Measurements from ENCODE around the gene FBF1. TPM values are rescaled to one million over a fixed set of nuclear protein-coding genes. Genes with fewer than 3 reads are reported as not detected.
"Not testable (repeated sequence)": the region's sequence is repeated elsewhere in the genome, so short reads cannot be mapped to it uniquely, and the experiment has no call there.

Gene FBF1
- polyA plus RNA-seq, 1 donor (not counting 4 experiments of a cell fraction or from before 2014, with no cell fraction given): 4.3 TPM

- H4K20me1 ChIP-seq (ENCODE audit: control insufficient read depth, extremely low read depth, insufficient read depth, low read length): no peaks in the 10 kb centered on the region
- H3K27ac ChIP-seq (ENCODE audit: control insufficient read depth, insufficient read depth, low read length): peak overlapping the region; percentile 10
- H3K4me1 ChIP-seq (ENCODE audit: control insufficient read depth, extremely low read depth, insufficient read depth, low read length): peaks cover 13% of the 10 kb centered on the region
- peaks cover 3% of the 10 kb centered on the region for H3K79me2 ChIP-seq (ENCODE audit: control insufficient read depth, insufficient read depth, low read length)
- DNase-seq (ENCODE audit: low read depth, low spot score): no peak
- no peaks in the 10 kb centered on the region for H3K9me3 ChIP-seq (ENCODE audit: control insufficient read depth, low read depth, low read length)
- no peak overlapping the region for H3K9ac ChIP-seq (ENCODE audit: control insufficient read depth, extremely low read depth, insufficient read depth, low read length)
- H3K4me2 ChIP-seq (ENCODE audit: control insufficient read depth, extremely low read depth, insufficient read depth, low read depth, low read length): peak overlapping the region; percentile 84
- no peaks in the 10 kb centered on the region for H3K9me1 ChIP-seq (ENCODE audit: control insufficient read depth, extremely low read depth, insufficient read depth, low read length)
- peak overlapping the region in 2 of 3 experiments; percentile 25 to 44 for H3K4me3 ChIP-seq (ENCODE audit: control insufficient read depth in 2 of 3, extremely low read depth in 1 of 3, insufficient read depth in 2 of 3, low read depth in 1 of 3, low read length in 3 of 3)
- FAIRE-seq: no peak
- TF ChIP-seq EZH2 (IDR thresholded peaks at IDR 0.05; ENCODE audit: low read length): no peak
- TF ChIP-seq, protein P1, sequence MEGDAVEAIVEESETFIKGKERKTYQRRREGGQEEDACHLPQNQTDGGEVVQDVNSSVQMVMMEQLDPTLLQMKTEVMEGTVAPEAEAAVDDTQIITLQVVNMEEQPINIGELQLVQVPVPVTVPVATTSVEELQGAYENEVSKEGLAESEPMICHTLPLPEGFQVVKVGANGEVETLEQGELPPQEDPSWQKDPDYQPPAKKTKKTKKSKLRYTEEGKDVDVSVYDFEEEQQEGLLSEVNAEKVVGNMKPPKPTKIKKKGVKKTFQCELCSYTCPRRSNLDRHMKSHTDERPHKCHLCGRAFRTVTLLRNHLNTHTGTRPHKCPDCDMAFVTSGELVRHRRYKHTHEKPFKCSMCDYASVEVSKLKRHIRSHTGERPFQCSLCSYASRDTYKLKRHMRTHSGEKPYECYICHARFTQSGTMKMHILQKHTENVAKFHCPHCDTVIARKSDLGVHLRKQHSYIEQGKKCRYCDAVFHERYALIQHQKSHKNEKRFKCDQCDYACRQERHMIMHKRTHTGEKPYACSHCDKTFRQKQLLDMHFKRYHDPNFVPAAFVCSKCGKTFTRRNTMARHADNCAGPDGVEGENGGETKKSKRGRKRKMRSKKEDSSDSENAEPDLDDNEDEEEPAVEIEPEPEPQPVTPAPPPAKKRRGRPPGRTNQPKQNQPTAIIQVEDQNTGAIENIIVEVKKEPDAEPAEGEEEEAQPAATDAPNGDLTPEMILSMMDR (optimal IDR thresholded peaks at IDR 0.05 in 1 of 3, IDR thresholded peaks at IDR 0.05 in 1 of 3, conservative IDR thresholded peaks at IDR 0.05 in 1 of 3; ENCODE audit: extremely low read depth in 1 of 3, insufficient read depth in 2 of 3, low read length in 3 of 3): no peak
- H2AFZ ChIP-seq (ENCODE audit: control insufficient read depth, low read length): peak overlapping the region; percentile 13
- H3K36me3 ChIP-seq (ENCODE audit: control insufficient read depth in 2 of 2, extremely low read depth in 1 of 2, insufficient read depth in 2 of 2, low read length in 2 of 2): peaks cover 0 to 4% of the 10 kb centered on the region in 2 experiments
- dilution Hi-C loops (cut with MboI; ENCODE audit: extremely low pct_ligation_motif_present, low sequenced_read_pairs): no loop called here
- H3K27me3 ChIP-seq (ENCODE audit: control insufficient read depth, extremely low read depth, insufficient read depth, low read length): no peaks in the 10 kb centered on the region
These were observed 35.5 kb upstream of the FBF1 start for GRCh38 chr17:75976175-75976848.

- H3K9ac ChIP-seq (ENCODE audit: control insufficient read depth, extremely low read depth, insufficient read depth, low read length): no peak overlapping the region
- H3K9me1 ChIP-seq (ENCODE audit: control insufficient read depth, extremely low read depth, insufficient read depth, low read length): no peaks in the 10 kb centered on the region
- dilution Hi-C loops (cut with MboI; ENCODE audit: extremely low pct_ligation_motif_present, low sequenced_read_pairs): no loop called here
- H3K27ac ChIP-seq (ENCODE audit: control insufficient read depth, insufficient read depth, low read length): peak overlapping the region; percentile 10
- H3K9me3 ChIP-seq (ENCODE audit: control insufficient read depth, low read depth, low read length): no peaks in the 10 kb centered on the region
- peak overlapping the region; percentile 84 for H3K4me2 ChIP-seq (ENCODE audit: control insufficient read depth, extremely low read depth, insufficient read depth, low read depth, low read length)
- no peaks in the 10 kb centered on the region for H4K20me1 ChIP-seq (ENCODE audit: control insufficient read depth, extremely low read depth, insufficient read depth, low read length)
- peaks cover 12% of the 10 kb centered on the region for H3K4me1 ChIP-seq (ENCODE audit: control insufficient read depth, extremely low read depth, insufficient read depth, low read length)
- DNase-seq (ENCODE audit: low read depth, low spot score) (no peak), FAIRE-seq (no peak)
- H3K27me3 ChIP-seq (ENCODE audit: control insufficient read depth, extremely low read depth, insufficient read depth, low read length): no peaks in the 10 kb centered on the region
- peak overlapping the region in 2 of 3 experiments; percentile 25 to 44 for H3K4me3 ChIP-seq (ENCODE audit: control insufficient read depth in 2 of 3, extremely low read depth in 1 of 3, insufficient read depth in 2 of 3, low read depth in 1 of 3, low read length in 3 of 3)
- H2AFZ ChIP-seq (ENCODE audit: control insufficient read depth, low read length): peak overlapping the region; percentile 13
- H3K36me3 ChIP-seq (ENCODE audit: control insufficient read depth in 2 of 2, extremely low read depth in 1 of 2, insufficient read depth in 2 of 2, low read length in 2 of 2): peaks cover 0 to 4% of the 10 kb centered on the region in 2 experiments
- H3K79me2 ChIP-seq (ENCODE audit: control insufficient read depth, insufficient read depth, low read length): peaks cover 3% of the 10 kb centered on the region
- TF ChIP-seq, protein P1 (optimal IDR thresholded peaks at IDR 0.05 in 1 of 3, IDR thresholded peaks at IDR 0.05 in 1 of 3, conservative IDR thresholded peaks at IDR 0.05 in 1 of 3; ENCODE audit: extremely low read depth in 1 of 3, insufficient read depth in 2 of 3, low read length in 3 of 3): no peak
These were observed 34.9 kb upstream of the FBF1 start for GRCh38 chr17:75975757-75976174.

DNA sequence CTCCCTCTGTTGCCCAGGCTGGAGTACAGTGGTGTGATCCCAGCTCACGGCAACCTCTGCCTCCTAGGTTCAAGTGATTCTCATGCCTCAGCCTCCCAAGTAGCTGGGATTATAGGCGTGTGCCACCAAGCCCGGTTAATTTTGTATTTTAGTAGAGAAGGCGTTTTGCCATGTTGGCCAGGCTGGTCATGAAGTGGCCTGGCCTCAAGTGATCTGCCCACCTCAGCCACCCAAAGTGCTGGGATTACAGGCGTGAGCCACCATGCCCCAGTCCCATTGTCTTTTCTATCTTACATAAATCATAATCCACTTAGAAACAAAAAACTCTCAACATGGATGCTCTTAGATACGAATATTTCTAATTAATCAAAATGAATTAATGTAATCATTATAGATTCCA lies 34.3 kb upstream of the FBF1 start:
- peaks cover 10% of the 10 kb centered on the region for H3K4me1 ChIP-seq (ENCODE audit: control insufficient read depth, extremely low read depth, insufficient read depth, low read length)
- H2AFZ ChIP-seq (ENCODE audit: control insufficient read depth, low read length); H3K4me3 ChIP-seq (ENCODE audit: control insufficient read depth in 2 of 3, extremely low read depth in 1 of 3, insufficient read depth in 2 of 3, low read depth in 1 of 3, low read length in 3 of 3); DNase-seq (ENCODE audit: low read depth, low spot score); H3K9me3 ChIP-seq (ENCODE audit: control insufficient read depth, low read depth, low read length); H4K20me1 ChIP-seq (ENCODE audit: control insufficient read depth, extremely low read depth, insufficient read depth, low read length); H3K27ac ChIP-seq (ENCODE audit: control insufficient read depth, insufficient read depth, low read length); H3K9me1 ChIP-seq (ENCODE audit: control insufficient read depth, extremely low read depth, insufficient read depth, low read length); dilution Hi-C loops (cut with MboI; ENCODE audit: extremely low pct_ligation_motif_present, low sequenced_read_pairs); H3K27me3 ChIP-seq (ENCODE audit: control insufficient read depth, extremely low read depth, insufficient read depth, low read length); H3K79me2 ChIP-seq (ENCODE audit: control insufficient read depth, insufficient read depth, low read length); H3K9ac ChIP-seq (ENCODE audit: control insufficient read depth, extremely low read depth, insufficient read depth, low read length); H3K4me2 ChIP-seq (ENCODE audit: control insufficient read depth, extremely low read depth, insufficient read depth, low read depth, low read length); H3K36me3 ChIP-seq (ENCODE audit: control insufficient read depth in 2 of 2, extremely low read depth in 1 of 2, insufficient read depth in 2 of 2, low read length in 2 of 2); FAIRE-seq: not testable (repeated sequence)

Measured in keratinocyte (primary cell).